RPMI7951 (cell line): ENCODE measurements around the gene FMN1. TPM values are rescaled to one million over a fixed set of nuclear protein-coding genes. Genes with fewer than 3 reads are reported as not detected.
A peak's percentile ranks its signal among the peaks of the same experiment; 100 is the strongest.

ENCODE experiments used
- DNase-seq: peaks from one replicate; pipeline ENCODE4 v3.0.0-alpha.2; 2012; ENCODE audit warnings: low read depth
- total RNA-seq: library from RNA; depleted of rRNA; stranded (reverse); fragments of >200 nt; shearing (Covaris generic); gene quantifications from 2 replicates; pipeline ENCODE4 v1.2.3, GENCODE V29; 2014

The FMN1 gene
- total RNA-seq, 1 experiment from 2014 or later, result 5.0 TPM

- no peak for DNase-seq
Observed at GRCh38 chr15:33051528-33051927, 143.0 kb downstream of the FMN1 start.

GRCh38 chr15:33048255-33048654, 146.3 kb downstream of the FMN1 start:
- peak; percentile 37 for DNase-seq

DNA sequence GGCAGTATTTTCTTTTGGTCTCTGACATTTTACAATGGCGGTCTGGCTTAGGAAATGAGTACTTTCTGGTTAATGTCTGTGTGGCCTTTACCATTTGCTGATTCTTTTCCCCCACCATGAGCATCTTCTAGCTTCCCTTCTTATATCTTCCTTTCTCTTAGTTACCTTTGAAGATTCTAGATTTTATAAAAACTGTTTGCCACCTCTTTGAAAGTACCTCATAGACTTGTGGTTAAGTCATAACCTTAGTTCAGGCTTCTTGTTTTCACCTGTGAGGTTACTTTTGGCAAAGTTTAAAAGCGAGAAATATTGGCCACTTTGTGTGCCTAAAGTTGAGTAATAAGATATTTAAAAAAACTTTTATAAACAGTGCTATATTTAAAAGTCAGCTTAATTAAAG, 147.4 kb downstream of the FMN1 start:
- DNase-seq, result no peak

DNA sequence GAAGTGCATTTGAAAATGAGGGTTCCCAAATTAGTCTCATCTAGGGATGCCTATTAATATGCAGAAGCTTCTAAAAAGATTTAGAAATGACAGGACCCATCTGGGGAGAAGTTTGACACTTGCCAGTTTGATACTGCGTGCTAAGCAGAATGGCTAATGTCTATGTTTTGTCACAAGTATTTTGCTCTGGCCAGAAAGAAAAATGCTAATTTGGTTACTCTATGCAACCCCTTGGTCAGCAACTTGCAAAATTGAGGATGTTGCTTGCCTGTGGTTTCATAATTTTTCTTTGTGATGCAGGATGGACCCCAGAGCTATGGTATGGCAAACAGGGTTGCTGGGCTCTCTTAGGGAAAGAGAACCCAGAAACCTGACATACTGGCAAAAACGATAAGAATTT, 148.2 kb downstream of the FMN1 start:
- no peak for DNase-seq

DNA sequence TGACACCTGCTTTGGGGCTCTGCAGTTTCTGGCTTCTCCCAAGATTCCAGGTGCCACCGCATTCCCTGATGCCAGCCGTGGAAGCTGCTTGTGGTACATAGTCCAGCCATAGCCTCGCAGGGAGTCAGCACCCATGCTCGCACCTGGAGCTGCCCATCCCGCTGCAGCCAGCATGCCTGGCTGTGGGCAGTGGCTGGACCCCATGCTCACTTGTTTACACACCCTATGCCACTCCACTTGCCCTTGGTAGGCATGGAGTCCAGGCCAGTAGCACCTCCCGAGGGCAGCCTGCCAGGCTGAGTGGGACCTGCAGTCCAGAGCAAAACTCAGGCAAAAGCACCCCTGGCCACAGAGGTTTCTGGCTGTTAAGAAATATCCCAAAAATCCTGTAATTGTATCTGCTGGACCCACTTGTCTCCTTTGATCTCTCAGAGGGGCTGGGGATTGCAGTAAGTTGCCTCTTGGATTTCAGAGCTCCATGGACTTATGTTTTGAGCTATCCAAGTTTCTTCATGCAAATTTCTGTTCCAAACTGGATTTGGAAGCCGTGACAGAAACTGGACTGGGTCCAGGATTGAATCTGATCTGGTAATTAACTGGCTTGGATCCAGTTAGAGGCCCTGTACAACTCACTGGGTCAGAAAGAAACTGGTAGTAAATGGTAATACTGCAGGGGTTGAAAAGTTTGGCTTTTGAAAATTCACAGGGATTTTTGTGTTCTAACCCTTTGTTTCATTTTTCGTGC, 149.3 kb downstream of the FMN1 start:
- peak; percentile 19 for DNase-seq

DNA sequence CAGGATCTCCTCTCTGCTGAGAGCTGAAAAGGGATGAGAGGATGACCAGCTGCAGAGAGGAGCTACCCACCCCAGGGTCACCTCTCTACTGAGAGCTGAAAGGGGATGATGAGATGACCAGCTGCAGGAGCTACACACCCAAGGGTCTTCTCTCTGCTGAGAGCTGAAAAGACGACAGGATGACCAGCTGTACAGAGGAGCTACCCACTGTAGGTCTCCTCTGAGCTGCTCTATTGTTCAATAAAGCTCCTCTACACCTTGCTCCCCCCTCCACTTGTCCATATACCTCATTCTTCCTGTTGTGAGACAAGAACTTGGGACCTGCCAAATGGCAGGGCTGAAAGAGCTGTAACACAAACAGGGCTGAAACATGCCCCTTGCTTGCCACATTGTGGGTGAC, 149.9 kb downstream of the FMN1 start:
- DNase-seq, result no peak

GRCh38 chr15:33043636-33044035, 150.9 kb downstream of the FMN1 start:
- no peak for DNase-seq

DNA sequence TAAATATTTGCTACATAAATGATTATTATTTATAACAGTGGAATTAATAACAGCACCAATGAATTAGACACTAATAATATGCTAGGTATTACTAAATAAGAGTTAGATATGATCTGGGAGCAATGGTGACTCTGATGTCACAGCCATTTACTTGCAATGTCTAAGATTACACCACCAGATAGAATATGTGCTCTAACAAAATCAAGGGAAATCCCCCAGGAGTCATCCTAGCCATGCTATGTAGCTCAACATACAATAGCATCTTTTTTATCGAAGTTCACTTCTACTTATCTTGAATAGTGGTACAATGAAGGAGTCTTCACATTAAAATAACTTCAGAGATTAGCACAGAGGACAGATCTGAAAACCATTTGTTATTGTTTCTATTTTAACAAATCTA, 154.0 kb downstream of the FMN1 start:
- peak; percentile 15 for DNase-seq

GRCh38 chr15:33034588-33034987, 159.9 kb downstream of the FMN1 start:
- DNase-seq, result no peak

- peak; percentile 42 for DNase-seq
Observed at GRCh38 chr15:33032053-33032452, 162.5 kb downstream of the FMN1 start.

DNA sequence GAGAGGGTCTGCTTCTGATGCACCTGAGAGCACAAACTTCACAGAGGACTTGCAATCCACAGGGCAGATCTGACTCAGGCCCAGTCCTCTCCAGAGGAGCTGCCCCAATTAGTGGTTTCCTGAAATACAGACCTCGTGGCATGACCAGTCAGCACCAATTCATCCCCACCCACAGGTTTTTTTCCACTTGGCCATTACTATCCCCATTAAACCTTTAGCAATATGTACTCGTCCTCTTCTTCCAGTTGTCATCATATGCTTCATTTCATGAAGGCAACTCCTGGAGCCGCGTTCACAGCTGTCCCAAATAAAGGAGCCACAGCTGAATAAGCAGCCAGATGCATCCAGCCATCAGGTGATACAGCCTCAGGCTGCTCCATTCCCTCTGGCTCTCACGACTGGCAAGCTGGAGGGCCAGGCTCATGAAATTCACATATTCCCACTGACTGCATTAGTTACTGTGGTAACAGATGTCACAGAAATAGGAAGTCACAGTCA, 163.1 kb downstream of the FMN1 start:
- peak; percentile 90 for DNase-seq

DNA sequence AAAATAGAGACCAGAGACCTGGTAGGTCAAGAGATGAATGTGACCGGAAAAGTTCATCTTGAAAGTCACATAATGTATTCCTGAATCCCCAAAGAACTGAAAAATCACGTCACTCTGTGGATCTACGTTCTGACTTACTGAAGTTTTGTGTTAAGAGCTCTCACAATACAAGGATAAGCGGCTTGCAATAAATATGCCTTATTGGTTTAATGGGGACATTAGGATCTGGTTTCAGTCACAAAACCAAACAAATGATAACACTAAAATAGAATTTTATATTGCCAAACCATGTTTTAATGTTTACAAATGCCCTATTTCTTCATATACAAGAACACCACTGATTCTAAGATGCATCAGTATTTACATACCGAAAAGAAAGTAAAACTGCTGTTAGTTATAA, 164.2 kb downstream of the FMN1 start:
- no peak for DNase-seq

DNA sequence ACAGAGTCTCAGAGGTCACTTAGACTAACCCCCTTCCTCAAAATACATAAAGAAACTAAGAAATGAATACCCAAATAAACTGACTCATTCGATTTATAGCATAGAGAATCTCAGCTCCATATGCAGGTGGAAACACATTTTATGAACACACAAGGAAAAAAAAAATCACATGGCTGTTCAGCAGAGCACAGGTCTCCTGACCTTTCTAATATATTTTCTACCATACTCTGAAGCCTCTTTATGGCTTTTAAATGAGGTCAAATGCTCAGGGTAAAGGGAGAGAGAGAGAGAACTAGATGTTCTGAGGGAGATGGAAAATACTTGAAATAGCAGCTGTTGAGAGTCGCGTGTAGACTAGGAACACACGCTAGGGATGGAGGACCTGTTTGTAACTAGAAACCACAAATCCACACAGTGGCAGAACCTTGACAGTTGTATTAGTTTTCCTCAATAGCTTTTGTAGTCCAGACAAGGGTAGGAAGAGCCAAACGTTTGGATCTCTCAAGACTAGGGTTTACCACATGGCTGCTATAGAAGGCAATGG, 165.3 kb downstream of the FMN1 start:
- DNase-seq, result no peak

DNA sequence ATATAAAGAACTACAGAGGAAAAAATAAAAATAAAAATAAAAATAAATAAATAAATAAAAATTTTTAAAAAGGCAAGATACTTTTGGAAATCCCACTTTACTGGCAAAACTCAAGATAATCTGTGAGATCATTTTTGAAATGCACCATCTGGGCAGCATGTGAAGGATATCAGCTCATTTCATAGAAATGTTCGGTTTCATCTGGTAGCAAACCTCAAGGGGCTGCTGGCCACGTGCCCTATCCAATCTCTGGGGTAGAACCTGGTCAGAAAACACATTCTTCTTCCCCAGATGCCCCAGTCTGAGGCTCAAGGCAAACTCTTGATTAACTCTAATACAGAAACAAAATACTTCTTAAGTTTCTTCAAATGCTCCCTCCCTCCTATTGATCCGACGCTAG, 166.0 kb downstream of the FMN1 start:
- peak; percentile 44 for DNase-seq

- DNase-seq, result no peak
Observed at GRCh38 chr15:33027306-33028035, 167.0 kb downstream of the FMN1 start.

DNA sequence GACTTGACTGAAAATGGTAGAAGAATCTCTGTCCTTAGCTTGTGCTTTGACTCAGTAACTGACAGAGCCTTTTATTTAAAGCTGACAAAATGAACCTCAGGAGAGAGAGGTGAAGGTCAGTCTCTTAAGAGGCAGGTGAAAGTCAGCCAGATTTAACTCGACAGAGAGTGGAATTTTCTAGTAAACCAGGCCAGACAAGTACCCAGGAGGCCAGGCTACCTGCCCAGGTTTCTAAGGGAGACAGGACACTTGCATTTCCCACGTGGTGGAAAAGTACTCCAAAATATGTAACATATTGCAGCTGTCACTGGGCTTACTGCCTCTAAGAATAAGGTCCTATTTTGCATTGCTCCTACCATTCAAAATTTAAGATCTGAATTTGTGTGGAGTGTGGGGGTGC, 167.9 kb downstream of the FMN1 start:
- DNase-seq, result no peak

DNA sequence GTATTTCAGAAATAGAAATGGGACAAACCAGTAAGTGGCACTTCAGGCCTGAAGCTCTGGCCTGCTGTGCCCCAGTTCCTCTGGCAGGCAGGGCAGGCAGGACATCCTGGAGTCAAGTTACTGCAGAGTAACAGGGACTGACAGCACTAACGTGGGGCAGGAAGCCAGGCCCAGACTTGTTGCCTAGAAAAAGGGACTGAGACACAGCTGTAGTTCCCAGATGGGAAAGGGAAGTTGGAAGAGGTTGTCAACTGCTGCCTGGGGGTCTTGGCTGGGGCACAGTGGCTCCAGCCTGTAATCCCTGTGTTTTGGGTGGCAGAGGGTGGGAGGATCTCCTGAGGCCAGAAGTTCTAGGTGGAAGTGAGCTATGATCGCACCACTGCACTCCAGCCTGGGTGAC, 171.9 kb downstream of the FMN1 start:
- DNase-seq, result peak; percentile 88

GRCh38 chr15:33021806-33022389, 172.6 kb downstream of the FMN1 start:
- DNase-seq, result peak; percentile 73

- DNase-seq, result no peak
Observed at GRCh38 chr15:33019354-33019981, 175.0 kb downstream of the FMN1 start.

DNA sequence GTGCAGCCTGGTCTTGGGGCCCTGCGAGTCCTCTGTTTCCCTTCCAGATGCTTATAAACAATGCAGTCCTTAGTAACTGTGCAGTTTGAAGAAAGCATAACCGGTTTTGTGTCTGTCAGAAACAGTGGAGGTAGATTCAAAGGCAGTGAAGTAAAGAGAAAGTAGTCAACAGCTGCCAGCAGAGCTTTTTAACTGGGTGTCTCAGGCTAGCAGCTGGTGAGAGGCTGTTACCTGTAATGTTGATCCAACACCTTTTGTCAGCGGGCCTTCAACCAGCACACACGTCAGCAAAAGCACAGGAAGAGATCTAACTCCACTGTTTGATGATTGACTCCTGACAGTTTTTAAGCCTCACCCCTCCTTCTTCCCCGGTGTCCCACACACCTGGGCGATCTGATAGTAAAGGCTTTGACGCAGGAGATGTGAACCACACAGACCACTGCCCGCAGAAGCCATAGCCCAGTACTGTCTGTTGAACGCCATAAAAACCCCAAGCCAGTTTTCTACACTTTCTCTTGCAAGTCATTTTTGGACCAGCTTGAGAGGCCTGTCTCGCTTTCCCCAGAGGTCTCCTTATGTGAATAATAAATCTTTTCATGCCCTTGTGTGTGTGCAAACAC, 178.0 kb downstream of the FMN1 start:
- DNase-seq, result no peak

GRCh38 chr15:33014586-33014985, 179.9 kb downstream of the FMN1 start:
- DNase-seq, result no peak
